Brain microvascular endothelial cell (primary cell): Measurements from ENCODE around the gene F8.

Experiments
- DNase-seq: peaks from one replicate; pipeline ENCODE4 v3.0.0-alpha.2; 2020
- H3K27ac ChIP-seq: fragments of 250-450 bp; sonication (Bioruptor Pico); 2 replicates; pipeline ENCODE4 v1.5.1; 2020; ENCODE audit warnings: mild to moderate bottlenecking, moderate library complexity
- H3K27me3 ChIP-seq: fragments of 250-450 bp; sonication (Bioruptor Pico); replicated peaks from 2 replicates; pipeline ENCODE4 v1.5.1; 2020; ENCODE audit warnings: mild to moderate bottlenecking
- H3K36me3 ChIP-seq: fragments of 250-450 bp; sonication (Bioruptor Pico); replicated peaks from 2 replicates; pipeline ENCODE4 v1.5.1; 2020; ENCODE audit warnings: mild to moderate bottlenecking
- H3K4me3 ChIP-seq: 2 replicates; pipeline ENCODE4 v1.5.1; 2011; ENCODE audit warnings: low read depth, mild to moderate bottlenecking, control low read depth, low read length, moderate library complexity
- CTCF ChIP-seq: IDR thresholded peaks from 2 replicates; pipeline ENCODE4 v1.5.1; 2011; ENCODE audit warnings: low read depth, mild to moderate bottlenecking, moderate library complexity, low read length, control low read depth, inconsistent platforms; ENCODE audit errors: missing control alignments
- in situ Hi-C: cut with HindIII; loops from 2 replicates; pipeline ENCODE4 v1.10.0; 2017; ENCODE audit warnings: low sequenced_read_pairs, low pct_ligation_motif_present

F8 gene

GRCh38 chrX:154987940-154988339 is 34.6 kb downstream of the F8 start:
- in situ Hi-C loops, result no loop called here
- H3K27ac ChIP-seq, result no peak overlapping the region
- H3K27me3 ChIP-seq, result no peaks in the 10 kb centered on the region

GRCh38 chrX:154986826-154987575 is 35.5 kb downstream of the F8 start:
- Histone ChIP-seq H3K27ac (no peak overlapping the region), H3K4me3 (no peak overlapping the region), H3K27me3 (no peaks in the 10 kb centered on the region), H3K36me3 (no peaks in the 10 kb centered on the region)
- in situ Hi-C loops, result no loop called here
- TF ChIP-seq CTCF, result no peak
- no peak for DNase-seq

More at GRCh38 chrX:154987940-154988339, 34.6 kb downstream of the F8 start:
- no peak for TF ChIP-seq CTCF
- H3K36me3 ChIP-seq, result no peaks in the 10 kb centered on the region
- no peak overlapping the region for H3K4me3 ChIP-seq
- DNase-seq, result no peak

GRCh38 chrX:154981116-154981411 is 41.5 kb downstream of the F8 start:
- H3K27ac ChIP-seq, result no peak overlapping the region
- no peak overlapping the region for H3K4me3 ChIP-seq
- no peaks in the 10 kb centered on the region for H3K27me3 ChIP-seq
- no peak for DNase-seq
- no peaks in the 10 kb centered on the region for H3K36me3 ChIP-seq
- in situ Hi-C loops, result no loop called here
- TF ChIP-seq CTCF, result no peak

GRCh38 chrX:154980330-154981115 is 42.0 kb downstream of the F8 start:
- H3K4me3 ChIP-seq, result peak overlapping the region; percentile 39
- no peak overlapping the region for H3K27ac ChIP-seq
- TF ChIP-seq CTCF, result peak; percentile 73
- H3K27me3 ChIP-seq, result no peaks in the 10 kb centered on the region
- H3K36me3 ChIP-seq, result no peaks in the 10 kb centered on the region
- in situ Hi-C loops, result no loop called here
- peak; percentile 57 for DNase-seq

- Histone ChIP-seq H3K27ac (no peak overlapping the region), H3K27me3 (no peaks in the 10 kb centered on the region), H3K36me3 (no peaks in the 10 kb centered on the region), H3K4me3 (no peak overlapping the region)
- in situ Hi-C loops, result no loop called here
- DNase-seq, result no peak
- no peak for TF ChIP-seq CTCF
Observed at GRCh38 chrX:154979629-154980028, 42.9 kb downstream of the F8 start.
